ENCODE measurements around the gene ZBTB16.

ZBTB16 gene

DNA sequence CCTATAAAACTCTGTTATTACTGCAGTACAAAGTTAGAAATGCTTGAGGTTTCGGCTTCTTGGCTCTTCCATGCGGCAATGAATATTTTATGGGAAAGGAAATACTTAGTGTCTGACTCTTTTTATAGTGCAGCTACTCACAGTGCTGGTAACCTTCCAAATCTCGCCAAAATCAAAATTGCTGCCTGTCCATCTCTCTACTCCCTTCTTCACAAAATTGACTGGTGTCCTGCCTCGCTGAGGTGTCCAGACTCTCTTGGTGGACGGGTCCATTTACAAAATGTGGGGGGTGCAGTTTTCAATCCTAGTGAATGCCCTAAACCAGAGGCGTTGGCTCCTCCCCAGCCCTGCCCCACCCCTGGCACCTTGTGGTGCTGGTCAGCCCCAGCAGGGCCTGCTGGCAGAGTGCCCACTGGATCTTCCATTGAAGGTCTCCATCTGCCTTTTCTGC is 73.5 kb downstream of the ZBTB16 start:
- DNase-seq = no peak

- DNase-seq = no peak
Observed at GRCh38 chr11:114133548-114134329, 74.2 kb downstream of the ZBTB16 start.

GRCh38 chr11:114134870-114135269 is 75.4 kb downstream of the ZBTB16 start:
- peak; percentile 62 to 79 (median 66) for DNase-seq

DNA sequence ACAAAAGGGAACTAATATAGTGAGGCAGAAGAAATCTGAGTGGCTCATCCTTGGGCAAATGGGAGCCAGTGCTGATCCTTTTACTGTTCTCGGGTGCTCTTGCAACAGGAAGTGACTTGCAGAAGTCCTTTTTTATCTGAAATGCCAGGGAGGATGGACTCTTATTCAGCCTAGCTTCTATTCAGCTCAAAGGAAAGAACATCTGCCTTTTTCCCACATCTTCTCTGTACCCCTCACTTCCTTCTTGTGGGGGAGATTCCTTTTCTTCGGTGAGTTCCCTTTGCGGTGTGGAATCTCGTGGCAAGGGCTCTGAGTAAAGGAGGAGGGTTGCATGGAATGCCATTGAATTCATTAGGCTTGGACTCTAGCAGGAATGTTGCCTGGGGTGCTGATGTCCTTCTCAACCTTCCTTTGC is 76.2 kb downstream of the ZBTB16 start:
- DNase-seq = peak; percentile 80 to 90 (median 84)

- DNase-seq = peak; percentile 16 to 50 (median 45)
Observed at GRCh38 chr11:114136686-114137640, 77.5 kb downstream of the ZBTB16 start.

DNA sequence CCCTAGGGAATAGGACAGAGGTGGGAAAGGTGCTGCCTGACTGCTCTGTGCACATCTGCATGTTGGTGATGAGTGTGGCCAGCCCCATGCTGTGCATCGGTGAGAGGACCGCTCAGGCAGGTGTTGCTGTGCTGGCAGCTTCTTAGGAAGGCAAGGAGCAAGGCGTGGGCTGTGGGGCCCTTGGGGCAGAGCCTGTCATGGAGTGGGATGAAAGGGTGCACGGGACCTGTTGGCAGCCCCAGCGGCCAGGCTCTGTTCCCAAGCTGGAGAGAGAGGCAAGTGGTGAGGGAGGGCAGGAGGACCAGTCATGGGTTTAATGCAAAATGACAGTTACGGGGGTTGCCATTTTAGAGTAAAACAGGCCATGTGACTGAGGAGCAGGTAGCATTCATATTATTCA is 78.3 kb downstream of the ZBTB16 start:
- no peak for DNase-seq

DNA sequence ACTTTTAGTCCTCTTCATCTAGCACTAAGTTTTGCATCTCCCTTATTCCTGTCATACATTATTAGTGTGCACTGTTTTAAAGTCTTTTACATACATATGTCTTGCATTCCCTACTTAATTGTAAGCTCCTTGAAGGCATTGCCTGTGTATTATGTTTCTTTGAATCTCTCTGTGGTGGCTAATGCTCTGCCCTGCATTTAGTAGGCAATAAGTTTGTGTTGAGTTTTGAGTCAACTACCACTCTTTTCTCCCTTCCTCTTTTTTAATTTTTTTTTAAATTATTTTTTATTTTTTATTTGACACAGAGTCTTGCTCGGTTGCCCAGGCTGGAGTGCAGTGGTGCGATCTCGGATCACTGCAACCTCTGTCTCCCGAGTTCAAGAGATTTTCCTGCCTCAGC is 78.9 kb downstream of the ZBTB16 start:
- no peak for DNase-seq

DNA sequence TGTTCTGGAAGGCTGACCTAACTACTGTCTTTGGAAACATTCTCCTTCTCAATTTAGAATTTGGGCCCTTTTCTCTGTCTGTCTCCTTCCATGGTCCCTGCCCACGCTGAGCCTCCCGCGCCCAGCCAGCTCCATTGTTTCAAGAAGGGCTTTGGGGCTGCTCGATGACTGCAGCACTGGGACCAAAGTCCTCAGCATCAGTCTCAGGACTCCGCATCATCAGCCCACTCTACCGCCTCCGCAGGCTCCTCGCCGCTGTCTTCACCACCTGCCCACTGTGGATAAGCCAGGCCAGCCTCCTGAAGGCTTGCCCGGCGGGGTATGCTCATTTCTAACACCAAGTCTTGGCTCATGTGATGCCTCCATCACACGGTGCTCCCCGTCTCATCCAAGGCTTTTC is 81.3 kb downstream of the ZBTB16 start:
- DNase-seq = no peak

- no peak for DNase-seq
Observed at GRCh38 chr11:114141863-114142580, 82.5 kb downstream of the ZBTB16 start.

DNA sequence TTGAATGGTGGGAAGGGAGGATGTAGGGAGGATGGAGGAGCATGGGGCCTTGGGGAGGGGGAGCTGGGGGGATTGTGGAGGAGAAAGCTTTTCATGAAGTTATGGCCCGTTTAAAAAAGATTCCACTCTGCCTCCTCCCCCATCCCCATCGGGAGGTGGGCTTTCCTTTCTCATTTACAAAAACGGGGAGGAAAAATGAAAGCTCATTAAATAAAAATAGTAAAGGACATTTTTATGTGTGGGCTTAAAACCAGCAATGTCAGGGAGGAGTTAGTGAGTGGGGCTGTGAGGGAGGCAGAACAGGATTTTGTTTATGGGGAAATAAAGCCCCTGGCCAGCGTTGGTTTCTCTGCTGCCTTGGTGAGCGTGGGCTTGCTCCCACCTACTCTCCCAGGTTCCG is 83.2 kb downstream of the ZBTB16 start:
- DNase-seq = no peak

- no peak for DNase-seq
Observed at GRCh38 chr11:114145166-114145775, 85.8 kb downstream of the ZBTB16 start.

- no peak for DNase-seq
Observed at GRCh38 chr11:114147375-114148012, 88.0 kb downstream of the ZBTB16 start.

GRCh38 chr11:114148013-114148382 is 88.5 kb downstream of the ZBTB16 start:
- DNase-seq = peak in 1 of 4 experiments; percentile 17

GRCh38 chr11:114149689-114150407 is 90.3 kb downstream of the ZBTB16 start:
- no peak for DNase-seq

DNA sequence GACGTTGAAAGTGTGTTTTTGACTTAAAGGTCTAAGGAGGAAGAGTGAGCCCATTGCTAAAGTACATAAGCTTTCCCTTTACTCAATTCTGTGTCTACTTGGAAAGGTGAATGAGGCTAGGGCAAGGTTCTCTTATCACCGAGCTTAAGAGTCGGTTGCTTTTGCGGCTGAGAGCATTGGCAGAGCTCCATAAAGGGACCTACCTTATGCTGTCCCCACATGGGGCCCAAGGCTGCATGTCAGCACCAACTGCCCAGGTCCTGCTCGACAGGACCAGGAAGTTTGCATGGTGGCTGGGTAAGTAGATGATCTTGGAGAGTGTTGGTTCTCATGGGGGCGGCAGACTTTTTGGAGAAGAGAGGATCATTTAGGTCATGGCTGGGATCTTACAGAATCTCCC is 91.2 kb downstream of the ZBTB16 start:
- DNase-seq = no peak

DNA sequence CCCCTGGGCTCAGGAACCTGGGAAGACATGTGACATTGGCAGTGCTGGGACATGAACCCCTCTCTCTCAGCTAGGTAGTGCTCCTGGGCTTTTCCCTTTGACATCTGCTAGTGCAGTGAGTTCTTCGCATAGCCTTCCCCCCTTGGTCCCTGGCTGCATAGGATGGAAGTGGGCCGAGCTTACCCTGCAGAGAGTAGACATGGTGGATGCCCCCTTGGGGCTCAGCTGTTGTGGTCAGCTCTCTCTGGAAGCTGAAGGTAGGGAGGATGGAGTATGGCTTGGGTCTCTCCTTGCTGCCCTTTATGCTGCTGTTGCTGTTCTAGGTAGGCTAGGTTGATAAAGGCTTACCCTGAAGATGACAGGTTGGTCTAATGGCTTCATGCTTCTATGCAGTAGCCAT is 92.1 kb downstream of the ZBTB16 start:
- no peak for DNase-seq

DNA sequence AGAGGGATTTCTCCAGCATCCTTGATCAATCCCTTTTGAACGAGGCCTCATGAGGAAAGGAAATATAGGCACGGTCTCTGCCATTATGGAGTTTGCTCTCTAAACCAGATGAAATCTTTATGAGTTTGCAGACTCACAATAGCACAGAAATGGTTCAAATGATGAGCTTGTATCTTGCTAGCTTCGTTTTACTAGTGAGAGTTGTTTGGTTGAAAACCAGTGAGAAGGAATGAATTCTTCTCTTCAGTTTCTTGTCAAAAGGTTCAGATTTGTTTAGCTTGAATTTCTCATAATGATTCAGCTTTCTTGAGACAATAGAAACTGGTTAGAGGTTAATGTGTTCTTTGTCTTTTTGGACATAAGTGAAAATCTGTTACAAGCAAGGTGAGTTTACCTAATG is 92.7 kb downstream of the ZBTB16 start:
- no peak for DNase-seq

DNA sequence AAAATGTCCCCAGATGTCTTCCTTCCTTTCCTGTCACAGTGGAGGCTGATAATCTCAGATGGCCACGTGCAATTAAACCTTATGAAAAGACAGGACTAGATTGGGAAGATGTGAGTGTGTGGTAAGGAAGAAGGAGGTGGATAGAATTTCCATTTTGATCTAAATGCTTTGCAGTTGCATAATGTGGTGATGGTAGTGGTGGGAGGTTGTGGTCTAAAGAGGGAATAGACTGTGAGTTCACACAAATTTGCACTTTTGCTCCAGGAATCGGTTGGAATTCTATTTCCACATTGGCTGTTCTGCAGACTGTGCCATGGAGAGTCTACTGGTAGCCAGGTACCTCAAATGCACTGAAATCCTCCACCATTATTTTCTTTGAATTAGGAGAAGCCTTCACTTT is 93.3 kb downstream of the ZBTB16 start:
- no peak for DNase-seq

- DNase-seq = peak in 1 of 4 experiments; percentile 37
Observed at GRCh38 chr11:114153224-114153623, 93.7 kb downstream of the ZBTB16 start.

- peak in 2 of 4 experiments; percentile 37 to 43 for DNase-seq
Observed at GRCh38 chr11:114154271-114155047, 94.9 kb downstream of the ZBTB16 start.
